HG02678 (cell line): ENCODE results near the gene FNIP1.
"Not testable (repeated sequence)": the region's sequence is repeated elsewhere in the genome, so short reads cannot be mapped to it uniquely, and the experiment has no call there.

Experiments used
- ATAC-seq: cut with Tn5 transposase; IDR thresholded peaks from one replicate; pipeline ENCODE4 v1.9.1; 2021; ENCODE audit warnings: mild to moderate bottlenecking, moderate library complexity; ENCODE audit not compliant: unreplicated experiment

FNIP1 gene

GRCh38 chr5:131796793-131797693, at the start of gene FNIP1:
Gene FNIP1 (minus strand): TSS chr5:131797017. CDS start chr5:131796921, 96 bp downstream.
- ATAC-seq = peak; percentile 93

- ATAC-seq = no peak
Observed at GRCh38 chr5:131846536-131846935, 49.7 kb upstream of the FNIP1 start.

GRCh38 chr5:131845828-131846227, 49.0 kb upstream of the FNIP1 start:
- no peak for ATAC-seq

GRCh38 chr5:131842971-131843370, 46.2 kb upstream of the FNIP1 start:
- ATAC-seq = not testable (repeated sequence)

GRCh38 chr5:131832702-131833101, 35.9 kb upstream of the FNIP1 start:
- not testable (repeated sequence) for ATAC-seq

- peak; percentile 42 for ATAC-seq
Observed at GRCh38 chr5:131825404-131826013, 28.7 kb upstream of the FNIP1 start.

GRCh38 chr5:131824631-131825030, 27.8 kb upstream of the FNIP1 start:
- no peak for ATAC-seq

GRCh38 chr5:131821221-131821620, 24.4 kb upstream of the FNIP1 start:
- ATAC-seq = no peak

GRCh38 chr5:131818001-131818724, 21.3 kb upstream of the FNIP1 start:
- no peak for ATAC-seq

GRCh38 chr5:131814990-131815389, 18.2 kb upstream of the FNIP1 start:
- ATAC-seq = no peak

- ATAC-seq = no peak
Observed at GRCh38 chr5:131812371-131813160, 15.7 kb upstream of the FNIP1 start.

- ATAC-seq = peak; percentile 70
Observed at GRCh38 chr5:131810510-131811249, 13.9 kb upstream of the FNIP1 start.

- peak; percentile 15 for ATAC-seq
Observed at GRCh38 chr5:131795879-131796792, 681 bp downstream of the FNIP1 start.

GRCh38 chr5:131795228-131795627, 1.6 kb downstream of the FNIP1 start:
- ATAC-seq = no peak

GRCh38 chr5:131794586-131794985, 2.2 kb downstream of the FNIP1 start:
- no peak for ATAC-seq

GRCh38 chr5:131792896-131793295, 3.9 kb downstream of the FNIP1 start:
- ATAC-seq = no peak

- ATAC-seq = no peak
Observed at GRCh38 chr5:131791866-131792265, 5.0 kb downstream of the FNIP1 start.

- ATAC-seq = no peak
Observed at GRCh38 chr5:131790550-131790949, 6.3 kb downstream of the FNIP1 start.

- ATAC-seq = no peak
Observed at GRCh38 chr5:131789765-131790164, 7.1 kb downstream of the FNIP1 start.
